ENCODE data around the gene PKP1.
A peak's percentile ranks its signal among the peaks of the same experiment; 100 is the strongest.
"Not testable (repeated sequence)": the region's sequence is repeated elsewhere in the genome, so short reads cannot be mapped to it uniquely, and the experiment has no call there.

Gene PKP1

GRCh38 chr1:201255479-201256362 lies 27.6 kb upstream of the PKP1 start:
- no peak overlapping the region for H3K27ac Mint-ChIP-seq
- no peak overlapping the region for H3K4me3 Mint-ChIP-seq
- DNase-seq (no peak), ATAC-seq (no peak)
- no peaks in the 10 kb centered on the region for H3K9me3 Mint-ChIP-seq
- peaks cover 4% of the 10 kb centered on the region for H3K27me3 Mint-ChIP-seq
- H3K4me1 Mint-ChIP-seq = no peaks in the 10 kb centered on the region

GRCh38 chr1:201258132-201258531 lies 25.2 kb upstream of the PKP1 start:
- H3K27me3 Mint-ChIP-seq = peaks cover 15% of the 10 kb centered on the region
- H3K27ac Mint-ChIP-seq, DNase-seq, H3K4me1 Mint-ChIP-seq, H3K9me3 Mint-ChIP-seq, H3K4me3 Mint-ChIP-seq, ATAC-seq: not testable (repeated sequence)

DNA sequence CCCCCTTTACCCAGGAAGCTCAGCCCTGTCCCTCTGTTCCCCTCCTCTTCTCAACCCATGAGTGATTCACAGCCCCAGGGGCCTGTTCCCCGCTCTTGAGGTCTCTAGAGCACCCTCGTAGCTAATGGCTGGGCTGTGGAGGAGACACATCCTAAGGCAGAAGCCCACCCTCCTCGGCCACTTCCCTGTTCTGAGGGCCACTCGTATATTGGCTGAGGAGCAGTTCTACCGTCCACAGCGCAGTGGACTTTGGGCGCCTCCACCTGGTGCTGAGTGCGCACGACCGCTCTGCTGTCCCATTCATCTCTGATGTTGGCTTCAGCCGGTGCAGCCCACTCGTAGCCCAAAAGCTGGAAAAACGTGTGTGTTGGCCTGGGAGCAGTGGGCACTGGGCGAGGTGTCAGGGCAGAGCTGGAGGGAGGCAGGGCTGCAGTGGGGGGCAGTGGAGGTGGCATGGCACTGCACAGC lies 24.5 kb upstream of the PKP1 start:
- DNase-seq (no peak), ATAC-seq (no peak)
- no peaks in the 10 kb centered on the region for H3K4me1 Mint-ChIP-seq
- H3K4me3 Mint-ChIP-seq = no peak overlapping the region
- peaks cover 15% of the 10 kb centered on the region for H3K27me3 Mint-ChIP-seq
- no peak overlapping the region for H3K27ac Mint-ChIP-seq
- no peaks in the 10 kb centered on the region for H3K9me3 Mint-ChIP-seq

- Mint-ChIP-seq H3K9me3 (no peaks in the 10 kb centered on the region), H3K4me1 (no peaks in the 10 kb centered on the region), H3K27ac (no peak overlapping the region), H3K4me3 (peak overlapping the region in 1 of 2 donors; percentile 25), H3K27me3 (peaks cover 15% of the 10 kb centered on the region)
- ATAC-seq (no peak), DNase-seq (no peak)
Measured at GRCh38 chr1:201259476-201260235, 23.6 kb upstream of the PKP1 start.

DNA sequence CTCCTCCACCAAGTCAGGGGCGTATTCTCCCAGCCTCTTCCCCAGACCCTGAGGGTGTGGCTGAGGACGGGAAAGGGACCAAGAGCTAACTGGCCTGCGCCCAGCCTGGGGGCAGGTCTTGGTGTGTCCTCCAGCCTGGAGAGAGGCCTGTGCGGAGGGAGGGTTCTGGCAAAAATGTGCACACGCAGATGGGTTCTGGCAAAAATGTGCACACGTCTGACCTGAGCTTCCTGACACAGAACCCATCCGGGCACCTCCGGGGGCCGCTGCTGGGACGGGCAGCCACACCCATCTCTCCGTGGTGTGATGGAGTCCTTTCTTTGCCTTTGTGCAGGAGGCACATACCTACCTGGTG lies 23.1 kb upstream of the PKP1 start:
- Mint-ChIP-seq H3K27ac (no peak overlapping the region), H3K4me3 (peak overlapping the region in 1 of 2 donors; percentile 6), H3K9me3 (no peaks in the 10 kb centered on the region), H3K4me1 (no peaks in the 10 kb centered on the region), H3K27me3 (peaks cover 15% of the 10 kb centered on the region)
- DNase-seq (no peak), ATAC-seq (no peak)

DNA sequence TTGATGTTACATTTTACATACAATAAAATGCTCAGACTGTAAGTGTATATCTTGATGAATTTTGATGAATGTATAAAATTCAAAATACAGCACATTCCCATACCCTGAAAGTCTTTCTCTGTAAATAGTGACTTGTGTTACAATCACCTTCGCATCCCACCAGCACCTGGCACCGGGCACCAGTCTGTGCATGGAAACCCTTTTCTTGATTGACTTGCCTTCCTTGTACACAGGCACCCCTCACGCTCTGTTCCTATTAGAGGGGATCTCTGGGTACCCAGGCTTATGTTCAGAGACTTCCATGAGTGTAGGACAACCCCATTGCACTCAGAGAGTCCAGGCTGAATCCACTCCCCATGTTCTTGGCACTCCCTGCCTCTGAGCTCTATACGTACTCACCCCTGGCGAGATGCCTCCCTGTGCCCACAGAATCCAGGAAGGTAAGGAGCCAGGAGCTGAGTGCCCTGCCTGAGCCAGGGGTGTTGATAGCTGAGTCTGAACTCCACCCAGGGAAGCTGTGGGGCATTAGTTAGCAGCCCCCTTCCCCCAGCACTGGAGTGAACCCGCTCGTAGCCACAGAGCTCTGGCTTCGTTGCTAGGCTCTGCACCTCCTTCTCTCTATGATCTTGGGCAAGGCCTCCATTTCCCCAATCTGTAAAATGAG lies 22.5 kb upstream of the PKP1 start:
- ATAC-seq (no peak), DNase-seq (no peak)
- Mint-ChIP-seq H3K27me3 (peaks cover 15% of the 10 kb centered on the region), H3K9me3 (no peaks in the 10 kb centered on the region), H3K4me3 (peak overlapping the region in 1 of 2 donors; percentile 3), H3K27ac (no peak overlapping the region), H3K4me1 (no peaks in the 10 kb centered on the region)

DNA sequence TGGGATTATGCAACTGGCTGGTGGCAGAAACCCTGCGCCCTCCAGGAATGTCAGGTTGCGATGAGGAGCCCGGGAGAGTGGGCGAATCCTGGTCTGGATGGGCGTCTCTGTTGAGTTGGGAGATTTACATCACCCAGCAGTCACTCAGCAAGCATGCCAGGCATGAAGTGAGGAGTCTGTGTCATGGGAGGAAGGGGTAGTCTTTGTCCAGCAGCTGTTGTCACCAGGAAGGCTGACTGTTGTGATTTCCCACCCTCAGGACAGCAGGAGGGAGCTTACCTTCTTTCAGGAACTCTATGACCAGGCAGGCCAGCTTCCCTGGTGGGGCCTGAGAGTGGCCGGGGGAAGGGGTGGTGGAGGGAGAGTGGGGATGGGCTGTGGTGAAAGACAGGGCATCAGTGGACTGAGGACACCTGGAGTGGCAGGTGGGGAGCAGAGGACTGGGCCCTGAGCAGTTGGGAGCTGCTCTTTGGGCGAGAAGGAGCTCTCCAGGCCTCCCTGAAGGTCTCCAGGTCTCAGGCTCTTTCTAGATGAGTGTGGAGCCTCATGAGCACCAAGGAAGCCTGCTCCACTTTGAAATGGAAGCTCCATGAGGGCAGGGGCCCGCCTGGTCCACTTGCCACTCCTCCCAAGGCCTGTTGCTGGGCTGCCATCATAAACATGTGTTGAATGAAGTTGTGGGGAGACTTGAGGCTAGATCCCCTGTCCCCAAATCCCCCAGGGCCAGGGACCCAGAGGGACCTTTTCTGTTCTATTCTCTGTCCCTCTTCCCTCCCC lies 21.3 kb upstream of the PKP1 start:
- peaks cover 22% of the 10 kb centered on the region for H3K27me3 Mint-ChIP-seq
- H3K27ac Mint-ChIP-seq = no peak overlapping the region
- H3K4me1 Mint-ChIP-seq = no peaks in the 10 kb centered on the region
- ATAC-seq (no peak), DNase-seq (no peak)
- no peak overlapping the region for H3K4me3 Mint-ChIP-seq
- no peaks in the 10 kb centered on the region for H3K9me3 Mint-ChIP-seq

- no peaks in the 10 kb centered on the region for H3K4me1 Mint-ChIP-seq
- H3K27ac Mint-ChIP-seq = no peak overlapping the region
- no peaks in the 10 kb centered on the region for H3K9me3 Mint-ChIP-seq
- peaks cover 32% of the 10 kb centered on the region for H3K27me3 Mint-ChIP-seq
- DNase-seq (no peak), ATAC-seq (no peak)
- no peak overlapping the region for H3K4me3 Mint-ChIP-seq
Measured at GRCh38 chr1:201262963-201263608, 20.2 kb upstream of the PKP1 start.

DNA sequence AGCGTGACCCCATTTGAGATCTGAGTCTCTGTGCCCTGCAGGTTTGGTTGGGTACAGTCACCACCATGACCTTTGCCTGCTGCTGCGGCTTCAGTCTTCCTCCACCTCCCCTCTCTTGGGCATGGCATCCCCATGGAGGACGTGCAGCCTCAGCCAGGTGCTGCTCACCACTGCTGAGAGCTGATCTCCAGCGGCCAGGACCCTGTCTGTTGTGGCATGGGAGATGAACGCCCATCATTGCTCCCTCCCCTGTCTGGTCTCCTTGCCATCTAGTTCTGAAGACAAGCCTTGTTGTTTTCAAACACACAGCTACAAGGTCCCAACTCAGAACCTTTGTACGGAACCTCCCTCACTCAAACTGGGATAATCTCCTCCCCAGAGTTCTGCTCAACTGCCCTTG lies 19.2 kb upstream of the PKP1 start:
- peaks cover 38% of the 10 kb centered on the region for H3K27me3 Mint-ChIP-seq
- ATAC-seq = no peak
- DNase-seq = no peak
- H3K9me3 Mint-ChIP-seq = no peaks in the 10 kb centered on the region
- H3K4me3 Mint-ChIP-seq = no peak overlapping the region
- H3K4me1 Mint-ChIP-seq = no peaks in the 10 kb centered on the region
- no peak overlapping the region for H3K27ac Mint-ChIP-seq

DNA sequence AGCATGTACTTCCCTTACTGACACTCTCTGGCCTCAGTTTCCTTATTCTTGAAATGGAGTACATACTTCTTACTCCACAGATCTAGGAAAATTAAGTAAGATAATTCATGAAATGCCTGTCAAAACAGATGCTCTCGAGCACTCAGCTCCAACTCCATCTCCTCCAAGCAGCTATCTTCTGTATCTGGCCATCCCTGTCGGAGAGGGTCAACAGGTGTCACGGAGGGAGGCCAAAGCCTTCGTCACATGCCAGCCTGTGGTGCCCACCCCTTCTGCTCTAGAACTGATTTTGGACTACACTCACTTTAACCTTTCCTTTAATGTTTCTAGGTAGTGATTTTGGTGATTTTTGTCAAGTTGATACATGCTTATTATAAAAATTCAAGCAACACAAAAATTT lies 18.8 kb upstream of the PKP1 start:
- Mint-ChIP-seq H3K27ac (no peak overlapping the region), H3K4me3 (no peak overlapping the region), H3K9me3 (no peaks in the 10 kb centered on the region), H3K4me1 (no peaks in the 10 kb centered on the region), H3K27me3 (peaks cover 43% of the 10 kb centered on the region)
- DNase-seq = no peak
- ATAC-seq = no peak

- peaks cover 47% of the 10 kb centered on the region for H3K27me3 Mint-ChIP-seq
- H3K27ac Mint-ChIP-seq = no peak overlapping the region
- DNase-seq = no peak
Measured at GRCh38 chr1:201265756-201266155, 17.6 kb upstream of the PKP1 start.

GRCh38 chr1:201266276-201266675 lies 17.0 kb upstream of the PKP1 start:
- DNase-seq = no peak
- no peaks in the 10 kb centered on the region for H3K9me3 Mint-ChIP-seq
- no peak overlapping the region for H3K4me3 Mint-ChIP-seq
- H3K27me3 Mint-ChIP-seq = peaks cover 42% of the 10 kb centered on the region
- H3K27ac Mint-ChIP-seq = no peak overlapping the region
- no peak for ATAC-seq
- no peaks in the 10 kb centered on the region for H3K4me1 Mint-ChIP-seq

More at GRCh38 chr1:201265756-201266155, 17.6 kb upstream of the PKP1 start:
- H3K9me3 Mint-ChIP-seq = no peaks in the 10 kb centered on the region
- no peaks in the 10 kb centered on the region for H3K4me1 Mint-ChIP-seq
- no peak for ATAC-seq
- H3K4me3 Mint-ChIP-seq = no peak overlapping the region

DNA sequence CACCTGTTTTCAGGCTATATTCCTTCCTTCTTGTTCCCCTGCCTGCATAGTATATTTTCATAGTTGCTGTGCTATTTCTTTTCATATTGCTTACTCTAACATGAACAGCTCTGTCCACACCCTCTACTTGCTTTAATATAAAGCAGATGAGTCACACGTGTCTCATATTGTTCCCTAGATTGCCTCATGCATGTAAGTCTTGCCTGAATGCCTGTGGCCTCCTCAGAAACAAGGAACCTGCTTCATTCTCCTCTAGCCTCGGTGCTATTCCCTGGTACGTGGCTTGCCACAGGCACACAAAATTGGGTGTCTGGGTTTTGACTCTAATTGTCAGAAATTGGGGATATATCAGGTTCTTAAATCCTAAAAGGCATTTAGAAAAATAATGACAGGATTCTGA lies 16.5 kb upstream of the PKP1 start:
- Mint-ChIP-seq H3K9me3 (no peaks in the 10 kb centered on the region), H3K4me3 (no peak overlapping the region), H3K27me3 (peaks cover 37% of the 10 kb centered on the region), H3K27ac (no peak overlapping the region), H3K4me1 (no peaks in the 10 kb centered on the region)
- DNase-seq (no peak), ATAC-seq (no peak)

GRCh38 chr1:201267481-201268229 lies 15.7 kb upstream of the PKP1 start:
- DNase-seq (no peak), ATAC-seq (no peak)
- no peak overlapping the region for H3K4me3 Mint-ChIP-seq
- H3K27ac Mint-ChIP-seq = peak overlapping the region in 1 of 2 donors; percentile 21
- H3K9me3 Mint-ChIP-seq = no peaks in the 10 kb centered on the region
- peaks cover 36% of the 10 kb centered on the region for H3K27me3 Mint-ChIP-seq
- no peaks in the 10 kb centered on the region for H3K4me1 Mint-ChIP-seq
